Middle frontal gyrus (tissue), 1 donor: ENCODE measurements around the gene PSMA4.
"Not testable (repeated sequence)": the region's sequence is repeated elsewhere in the genome, so short reads cannot be mapped to it uniquely, and the experiment has no call there.

Experiments
- DNase-seq: peaks from one replicate; pipeline ENCODE4 v3.0.0-alpha.2; 2015; ENCODE audit warnings: low spot score; ENCODE audit errors: extremely low spot score

PSMA4 gene

DNA sequence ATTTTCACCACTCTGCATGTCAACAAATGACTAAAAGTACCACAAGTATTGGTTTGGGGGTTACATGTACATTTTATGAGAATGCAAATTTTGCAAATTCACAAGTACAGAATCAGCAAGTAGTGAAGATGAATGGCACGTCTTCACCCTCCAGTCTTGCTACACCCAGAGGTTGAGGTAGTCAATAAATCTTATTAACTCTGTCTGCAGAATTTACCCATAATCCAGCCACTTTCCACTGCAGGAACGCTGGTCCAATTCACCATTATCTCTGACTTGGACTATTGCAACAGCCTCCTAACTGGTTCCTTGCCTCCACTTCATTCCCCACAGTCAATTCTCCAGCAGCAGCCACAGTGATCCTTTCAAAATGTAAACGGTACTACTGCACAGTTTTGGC is 10.6 kb downstream of the PSMA4 start:
- no peak for DNase-seq

DNA sequence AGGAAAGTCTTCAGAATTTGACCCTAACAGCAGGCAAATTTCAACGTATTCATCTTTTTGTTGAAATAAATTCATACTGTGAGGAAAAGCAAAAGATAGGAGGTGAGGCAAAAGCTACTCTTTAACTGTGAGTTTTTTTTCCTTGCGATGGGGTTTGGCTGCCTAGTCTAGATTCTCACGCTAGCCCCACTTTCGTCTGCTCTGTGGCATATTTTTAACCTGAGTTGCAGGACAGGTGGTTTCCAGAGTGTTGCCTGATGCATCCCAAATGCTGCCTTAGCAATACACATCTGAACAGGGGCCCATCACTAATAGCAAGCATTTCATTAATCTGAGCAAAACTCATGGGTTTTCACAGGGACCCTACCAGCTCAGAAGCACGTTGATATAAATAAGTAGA is 11.7 kb downstream of the PSMA4 start:
- no peak for DNase-seq

DNA sequence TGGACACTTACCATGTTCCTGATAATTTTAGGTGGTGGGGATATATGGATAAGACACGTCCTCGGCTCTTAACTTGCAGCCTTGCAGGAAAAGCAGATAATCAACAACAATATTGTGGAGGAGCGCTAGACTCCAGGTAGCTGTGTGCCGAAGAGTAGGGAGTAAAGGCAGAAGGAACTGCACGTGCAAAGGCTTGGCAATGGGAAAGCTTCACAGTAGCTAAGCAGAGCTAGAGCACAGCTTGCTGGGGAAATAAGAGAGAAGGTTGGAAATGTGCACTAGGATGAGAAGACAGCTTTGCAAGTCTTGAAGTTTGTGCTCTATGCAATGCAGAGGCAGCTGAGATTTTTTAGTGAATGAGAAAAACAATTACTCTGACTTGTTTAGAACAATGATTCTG is 12.4 kb downstream of the PSMA4 start:
- no peak for DNase-seq

DNA sequence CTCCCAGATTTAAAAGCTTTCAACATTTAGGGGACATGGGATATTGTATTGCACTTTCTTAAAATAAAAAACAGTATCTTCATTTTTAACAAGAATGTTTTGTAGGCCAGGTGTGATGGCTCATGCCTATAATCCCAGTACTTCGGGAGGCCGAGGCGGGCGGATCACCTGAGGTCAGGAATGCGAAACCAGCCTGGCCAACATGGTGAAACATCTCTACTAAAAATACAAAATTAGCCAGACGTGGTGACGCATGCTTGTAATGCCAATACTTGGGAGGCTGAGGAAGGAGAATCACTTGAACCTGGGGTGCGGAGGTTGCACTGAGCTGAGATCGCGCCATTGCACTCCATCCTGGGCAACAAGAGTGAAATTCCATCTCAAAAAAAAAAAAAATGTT is 20.0 kb downstream of the PSMA4 start:
- DNase-seq = not testable (repeated sequence)

DNA sequence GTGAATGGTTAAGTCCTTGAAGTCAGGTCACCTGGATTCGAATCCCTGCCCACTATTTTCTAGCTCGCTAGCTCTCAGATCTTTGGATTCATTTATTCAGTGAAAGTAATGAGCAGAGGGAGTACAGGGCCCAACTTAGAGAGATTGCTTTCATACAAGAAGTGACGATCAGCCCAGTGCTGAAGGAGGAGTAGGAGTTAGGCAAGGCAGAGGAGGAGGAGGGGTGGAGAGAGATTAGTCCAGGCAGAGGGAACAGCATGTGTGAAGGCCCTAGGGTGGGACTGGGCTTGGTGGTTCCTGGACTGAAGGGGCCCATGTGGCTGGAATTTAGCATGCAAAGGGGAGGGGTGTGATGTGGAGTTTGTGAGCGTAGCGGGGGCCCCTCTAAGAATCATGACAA is 21.2 kb downstream of the PSMA4 start:
- DNase-seq = no peak

DNA sequence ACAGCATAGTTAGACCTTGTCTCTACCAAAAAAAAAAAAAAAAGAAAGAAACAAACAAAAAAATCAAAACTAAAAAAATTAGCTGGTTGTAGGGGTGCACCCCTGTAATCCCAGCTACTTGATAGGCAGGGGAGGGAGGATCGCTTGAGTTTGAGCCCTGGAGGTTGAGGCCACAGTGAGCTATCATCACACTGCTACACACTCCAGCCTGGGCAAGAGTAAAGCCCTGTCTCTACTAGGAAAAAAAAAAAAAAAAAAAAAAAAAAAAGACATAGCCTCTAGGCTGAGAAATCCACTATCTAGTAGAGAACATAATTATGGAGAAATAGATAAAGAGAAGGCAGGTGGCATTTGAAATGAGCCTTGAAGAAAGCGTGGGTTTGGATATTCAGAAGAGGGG is 22.8 kb downstream of the PSMA4 start:
- DNase-seq = no peak

DNA sequence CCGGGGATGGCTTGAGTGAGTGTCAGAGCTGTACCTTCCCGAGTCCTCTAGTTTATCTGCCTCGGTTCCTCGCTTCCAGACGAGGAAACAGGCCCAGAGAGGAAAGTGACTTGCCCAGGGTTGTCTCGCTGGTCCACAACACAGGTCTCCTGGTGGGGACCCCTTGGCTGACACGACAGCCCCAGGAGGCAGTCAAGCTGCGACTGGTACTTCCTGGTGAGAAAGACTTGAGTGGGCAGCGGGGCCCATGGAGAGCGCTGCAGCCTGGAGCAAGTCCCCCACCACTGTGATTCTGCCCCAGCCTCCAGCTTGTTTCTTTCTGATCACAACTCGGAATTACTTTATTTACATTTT is 24.5 kb downstream of the PSMA4 start:
- no peak for DNase-seq

DNA sequence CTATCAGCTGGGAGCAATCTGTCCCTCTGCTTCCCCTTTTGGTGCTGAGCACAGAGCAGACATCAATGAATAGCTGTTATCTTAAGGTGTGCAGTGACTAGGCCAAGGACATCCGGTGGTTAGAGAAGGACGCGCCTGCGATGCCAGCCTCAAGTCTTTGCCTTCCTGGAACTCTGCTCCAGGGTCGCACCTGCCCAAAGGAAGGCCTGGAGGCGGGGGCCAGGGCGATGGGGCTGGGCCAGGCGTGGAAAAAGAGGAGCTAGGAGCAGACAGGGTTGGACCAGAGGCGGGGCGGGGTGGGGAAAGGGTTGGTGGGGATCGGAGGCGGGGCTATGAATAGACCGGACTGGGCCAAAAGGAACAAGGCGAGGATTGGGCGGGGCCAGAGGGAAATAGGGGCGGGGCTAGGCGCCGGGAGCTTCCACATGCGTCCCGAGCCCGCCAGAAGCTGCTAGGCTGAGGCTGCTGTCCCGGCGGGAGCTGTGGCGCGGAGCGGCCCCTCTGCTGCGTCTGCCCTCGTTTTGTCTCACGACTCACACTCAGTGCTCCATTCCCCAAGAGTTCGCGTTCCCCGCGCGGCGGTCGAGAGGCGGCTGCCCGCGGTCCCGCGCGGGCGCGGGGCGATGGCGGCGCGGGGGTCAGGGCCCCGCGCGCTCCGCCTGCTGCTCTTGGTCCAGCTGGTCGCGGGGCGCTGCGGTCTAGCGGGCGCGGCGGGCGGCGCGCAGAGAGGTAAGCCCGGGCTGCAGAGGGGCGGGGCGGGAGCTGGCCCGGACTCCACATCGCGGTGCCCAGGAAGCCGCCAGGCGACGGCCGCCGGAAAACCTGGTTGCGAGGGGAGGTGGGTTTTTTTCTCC is 25.1 kb downstream of the PSMA4 start, which contains the start of gene CHRNA5:
TSS of gene CHRNA5 (plus strand) at position 424 of the 854 bp plus-strand sequence. CDS start at position 624, 200 bp downstream.
- no peak for DNase-seq

DNA sequence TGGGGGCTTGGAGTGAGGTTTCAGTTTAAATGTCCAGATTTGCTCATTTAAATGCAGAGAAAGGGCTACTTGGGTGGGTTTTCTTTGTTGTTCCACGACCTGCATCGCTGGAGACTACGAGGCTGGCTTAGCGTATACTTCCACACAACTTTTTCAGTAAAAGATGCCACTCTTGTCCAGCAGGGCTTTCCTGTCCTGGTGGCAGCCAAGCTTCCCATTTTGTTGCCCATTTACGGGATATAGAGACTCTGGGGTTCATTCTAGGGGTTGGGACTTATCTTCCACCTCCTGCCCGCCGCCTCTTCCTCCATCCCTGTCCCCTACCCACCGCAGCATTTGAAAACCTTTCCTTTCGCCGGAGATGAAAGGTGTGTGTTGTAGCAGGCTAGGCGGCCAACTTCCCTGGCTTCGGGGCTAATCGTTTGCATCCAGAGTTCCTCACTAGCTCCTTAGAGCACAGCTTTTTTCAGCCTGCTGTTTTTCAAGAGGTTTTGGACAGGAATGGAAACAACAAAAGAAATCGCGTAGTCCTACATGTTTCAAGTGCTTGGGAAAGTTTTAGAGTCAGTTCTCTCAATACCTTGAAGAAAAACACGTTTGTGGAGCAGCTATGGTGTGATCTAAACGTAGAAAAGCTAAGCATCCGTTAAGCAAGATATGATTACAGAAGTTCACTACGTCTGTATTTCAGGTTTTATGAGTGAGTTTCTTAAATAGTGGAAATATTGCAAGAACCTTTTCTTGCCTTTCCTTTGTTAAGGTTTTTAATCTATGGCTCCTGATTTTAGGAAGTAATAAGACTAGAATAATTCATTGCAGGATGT is 25.9 kb downstream of the PSMA4 start:
- no peak for DNase-seq

DNA sequence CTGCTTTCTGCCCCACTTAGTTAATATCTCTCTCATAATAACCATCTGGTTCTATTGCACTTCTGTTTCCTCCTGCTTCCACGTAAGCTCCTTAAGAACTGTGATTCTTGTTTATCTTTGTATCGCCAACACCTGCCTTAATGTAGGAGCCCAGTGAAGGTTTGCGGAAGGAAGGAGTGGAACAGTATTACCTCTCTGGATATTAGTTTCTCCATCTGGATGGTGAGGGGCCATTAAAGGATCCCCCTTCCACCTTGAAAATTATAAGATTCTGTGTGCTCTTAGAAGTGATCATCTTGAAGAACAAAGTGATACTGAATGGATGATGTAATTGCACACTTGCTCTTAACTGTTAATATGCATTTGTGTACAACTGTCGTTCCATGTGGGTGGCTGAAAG is 27.3 kb downstream of the PSMA4 start:
- DNase-seq = no peak

DNA sequence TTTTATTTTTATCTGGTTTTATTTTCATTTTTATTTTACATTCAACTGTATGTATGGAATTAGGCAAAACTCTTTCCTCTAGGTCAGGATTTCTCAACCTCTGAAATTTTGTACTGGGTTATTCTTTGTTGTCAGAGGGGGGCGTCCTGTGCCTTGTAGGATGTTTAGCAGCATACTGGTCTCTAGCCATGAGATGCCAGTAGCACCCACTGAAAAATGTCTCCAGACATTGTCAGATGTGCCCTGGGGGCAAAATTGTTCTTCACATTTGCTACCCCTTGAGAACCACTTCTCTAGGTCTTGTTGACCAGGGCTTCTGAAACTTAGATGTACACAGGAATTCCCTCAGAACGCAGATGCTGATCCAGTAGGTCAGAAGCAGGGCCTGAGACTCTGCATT is 30.5 kb downstream of the PSMA4 start:
- no peak for DNase-seq

DNA sequence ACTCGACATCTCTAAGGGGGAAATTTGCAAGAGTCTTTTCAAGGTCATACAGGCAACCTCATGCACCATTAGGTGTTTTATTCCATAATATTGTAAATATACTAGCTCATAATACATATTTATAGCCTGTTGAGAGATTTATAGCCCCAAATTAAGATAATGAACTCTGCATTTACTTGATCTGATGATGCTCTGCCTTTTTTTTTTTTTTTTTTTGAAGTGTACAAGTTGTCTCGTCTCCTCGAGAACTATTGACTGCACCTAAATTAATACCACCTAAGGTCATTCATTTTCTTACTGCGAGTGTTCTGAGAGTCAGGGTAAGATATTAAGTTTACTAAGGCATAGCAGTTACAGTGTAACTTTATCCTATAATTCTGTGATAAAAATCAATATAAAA is 31.1 kb downstream of the PSMA4 start:
- no peak for DNase-seq

DNA sequence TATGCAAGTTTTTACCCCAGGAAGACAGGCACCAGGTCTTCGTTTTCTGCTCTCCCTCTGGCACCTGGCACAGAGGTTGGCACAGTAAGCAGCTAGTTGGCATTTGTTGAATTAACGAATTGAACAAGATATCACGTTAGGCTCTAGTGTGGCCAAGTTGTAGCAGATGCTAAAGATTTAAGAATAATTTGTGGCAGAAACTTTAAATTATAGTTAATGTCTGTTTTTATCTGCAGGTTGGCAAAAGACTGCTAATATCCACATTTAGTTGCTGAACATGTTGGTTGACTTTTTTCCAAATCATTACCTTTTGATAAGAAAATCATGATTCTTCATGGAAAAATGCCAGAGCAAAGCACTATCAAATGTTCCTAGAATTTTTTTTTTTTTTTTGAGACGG is 33.2 kb downstream of the PSMA4 start:
- no peak for DNase-seq

DNA sequence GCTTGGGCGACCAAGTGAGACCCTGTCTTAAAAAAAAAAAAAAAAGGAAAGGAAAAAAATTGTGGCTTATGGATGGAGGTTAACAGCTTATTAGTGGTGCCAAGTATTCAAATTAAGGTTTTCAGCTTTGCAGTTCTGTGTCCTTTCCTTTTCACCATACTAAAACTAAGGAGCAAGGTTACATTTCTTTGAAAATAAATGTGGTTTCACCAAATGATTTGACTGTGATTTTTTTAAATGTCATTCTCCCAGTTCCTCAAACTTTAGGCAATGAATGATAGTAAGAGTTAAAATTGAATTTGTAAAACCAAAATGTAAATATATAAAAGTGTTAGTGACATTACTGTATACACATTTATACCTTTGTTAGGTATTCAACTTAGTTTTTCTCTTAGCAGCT is 34.7 kb downstream of the PSMA4 start:
- no peak for DNase-seq

DNA sequence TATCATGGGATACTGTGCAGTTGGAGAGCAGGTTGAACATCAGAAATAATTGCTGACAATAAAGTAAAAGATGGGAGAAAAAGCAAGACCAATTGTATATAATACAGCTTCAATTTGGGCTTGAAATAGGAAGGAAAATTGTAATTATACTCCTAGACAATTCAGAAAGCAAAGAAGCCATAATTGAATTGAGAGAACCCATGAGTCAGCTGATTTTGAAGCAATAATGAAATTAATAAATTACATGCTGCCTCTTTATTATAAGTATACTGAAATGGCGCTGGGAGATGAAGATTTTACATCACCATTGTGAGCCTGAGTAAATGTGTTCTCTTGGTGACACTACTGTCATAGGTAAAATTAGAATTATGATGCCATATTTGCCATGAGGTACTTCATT is 57.3 kb downstream of the PSMA4 start:
- DNase-seq = no peak

DNA sequence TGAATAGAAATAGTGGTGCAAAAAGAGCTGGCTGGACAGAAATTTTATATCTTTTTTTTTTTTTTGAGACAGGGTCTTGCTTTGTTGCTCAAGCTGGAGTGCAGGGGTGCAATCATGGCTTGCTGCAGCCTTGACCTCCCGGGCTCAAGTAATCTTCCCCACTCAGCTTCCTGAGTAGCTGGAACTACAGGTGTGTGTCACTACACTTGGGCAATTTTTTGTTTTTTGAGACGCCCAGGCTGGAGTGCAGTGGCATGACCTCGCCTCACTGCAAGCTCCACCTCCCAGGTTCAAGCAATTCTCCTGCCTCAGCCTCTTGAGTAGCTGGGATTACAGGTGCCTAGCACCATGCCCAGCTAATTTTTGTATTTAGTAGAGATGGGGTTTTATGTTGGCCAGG is 58.1 kb downstream of the PSMA4 start:
- DNase-seq = no peak

DNA sequence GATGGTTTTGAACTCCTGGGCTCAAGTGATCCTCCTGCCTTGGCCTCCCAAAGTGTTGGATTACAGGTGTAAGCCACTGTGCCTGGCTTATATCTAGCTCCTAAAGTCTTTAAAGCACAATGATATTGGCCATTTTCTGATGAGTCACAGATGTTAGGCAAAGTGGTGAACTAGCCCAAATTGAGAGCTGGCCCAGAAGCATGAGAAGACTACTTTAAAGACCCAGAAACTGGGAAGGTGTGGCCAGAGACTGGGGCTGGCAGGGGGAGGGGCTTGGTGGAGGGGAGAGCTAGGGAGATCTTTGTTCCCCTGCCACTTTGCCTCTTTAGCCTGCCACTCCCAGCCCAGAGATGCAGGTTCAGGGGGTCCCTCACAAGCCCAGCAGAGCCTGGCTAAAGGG is 58.9 kb downstream of the PSMA4 start:
- DNase-seq = no peak
